Hematopoietic multipotent progenitor cell treated with erythropoietin and hydrocortisone succinate and interleukin-3 and kit ligand, for 15 days (in vitro differentiated cells): ENCODE results near the gene NFATC1.

Source experiments
- DNase-seq: peaks from one replicate; pipeline ENCODE4 v3.0.0-alpha.2; 2015; ENCODE audit warnings: low spot score

Gene NFATC1

GRCh38 chr18:79509536-79509930, 113.8 kb downstream of the NFATC1 start:
- DNase-seq, result no peak

GRCh38 chr18:79510046-79510685, 114.4 kb downstream of the NFATC1 start:
- DNase-seq, result no peak

DNA sequence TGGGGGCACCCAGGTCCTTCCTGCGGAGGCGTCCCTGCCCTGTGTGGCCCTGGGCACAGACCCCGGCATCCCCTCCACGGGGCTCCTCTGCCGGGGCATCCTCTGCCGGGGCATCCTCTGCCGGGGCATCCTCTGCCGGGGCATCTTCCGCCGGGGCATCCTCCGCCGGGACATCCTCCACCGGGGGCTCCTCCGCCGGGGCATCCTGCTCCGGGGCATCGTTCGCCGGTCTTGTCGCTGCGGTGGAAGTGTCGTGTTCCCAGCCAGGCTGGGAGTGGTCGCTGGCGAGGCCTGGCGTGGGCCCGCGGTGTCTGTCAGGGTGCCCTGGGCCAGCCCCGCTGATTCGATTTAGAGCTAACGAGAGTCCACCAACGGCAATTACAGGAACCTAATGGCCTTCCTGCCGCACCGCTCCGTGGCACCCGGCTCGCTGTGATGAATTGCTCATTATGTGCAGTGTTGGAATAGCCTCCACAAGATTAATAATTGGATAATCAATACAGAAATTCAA, 115.1 kb downstream of the NFATC1 start:
- DNase-seq, result no peak

- DNase-seq, result no peak
These were observed 115.5 kb downstream of the NFATC1 start for GRCh38 chr18:79511271-79511670.

DNA sequence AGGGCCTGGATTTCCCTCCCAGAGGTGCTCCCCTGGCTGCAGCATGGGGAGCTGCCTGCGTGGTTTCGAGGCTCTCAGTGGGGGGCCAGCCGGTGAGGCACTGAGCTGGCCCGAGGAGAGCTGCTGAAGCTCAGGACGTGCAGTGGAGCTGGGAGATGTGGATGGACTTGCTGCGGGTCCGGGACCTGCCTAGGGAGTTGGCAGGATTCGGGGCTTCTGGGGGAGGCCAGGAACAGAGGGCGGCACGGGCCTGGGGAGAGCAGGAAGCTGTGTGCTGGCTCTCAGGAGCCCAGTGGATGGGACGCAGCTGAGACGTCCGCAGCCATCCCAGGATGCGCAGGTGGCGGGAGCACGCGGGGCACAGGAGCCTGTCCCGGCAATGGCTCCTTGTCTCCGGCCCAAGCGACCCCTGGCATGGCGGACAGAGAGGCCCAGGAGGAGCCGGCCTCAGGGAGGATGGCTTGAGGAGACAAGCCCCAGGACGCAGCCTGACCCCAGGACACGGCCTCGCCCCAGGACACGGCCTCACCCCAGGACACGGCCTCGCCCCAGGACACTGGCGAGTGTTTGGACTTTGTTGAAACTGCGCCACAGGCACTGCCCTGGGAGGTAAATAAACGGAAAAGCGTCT, 116.1 kb downstream of the NFATC1 start:
- no peak for DNase-seq

GRCh38 chr18:79512461-79513380, 117.0 kb downstream of the NFATC1 start:
- no peak for DNase-seq

DNA sequence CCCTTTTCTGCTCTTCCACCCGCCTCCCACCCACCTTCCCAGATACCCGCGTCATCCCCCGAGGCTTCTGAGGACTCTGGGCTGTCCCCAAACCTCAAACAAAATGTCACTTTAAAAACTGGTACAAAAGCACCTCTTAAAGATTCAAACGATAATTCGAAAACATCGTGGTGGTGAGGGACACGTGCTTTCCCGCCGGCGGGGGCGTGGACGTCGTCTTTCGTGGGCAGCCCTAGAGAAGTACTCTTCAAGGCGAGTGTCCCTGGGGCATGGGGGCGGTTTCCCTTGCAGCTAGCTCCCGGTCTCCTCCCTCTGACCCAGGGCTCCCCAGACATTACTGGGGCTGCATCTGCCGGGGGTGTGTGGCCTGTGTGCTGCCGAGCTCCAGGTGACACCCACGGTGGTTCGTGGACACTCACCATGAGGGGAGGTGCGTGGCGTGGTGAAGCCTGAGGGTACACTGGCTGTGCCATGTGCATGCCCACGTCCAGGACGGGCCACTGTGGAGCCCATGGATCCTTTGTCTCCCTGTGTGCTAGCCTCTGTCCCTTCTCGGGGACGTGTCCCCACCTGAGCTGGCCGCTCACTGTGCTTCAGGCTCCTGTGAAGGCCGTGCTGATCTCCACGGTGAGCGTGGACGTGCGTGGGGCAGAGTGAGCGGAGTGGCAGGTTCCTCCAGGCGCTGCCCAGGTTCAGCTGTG, 117.8 kb downstream of the NFATC1 start:
- no peak for DNase-seq

GRCh38 chr18:79515331-79515730, 119.6 kb downstream of the NFATC1 start:
- no peak for DNase-seq

GRCh38 chr18:79515944-79516351, 120.2 kb downstream of the NFATC1 start:
- DNase-seq, result no peak

DNA sequence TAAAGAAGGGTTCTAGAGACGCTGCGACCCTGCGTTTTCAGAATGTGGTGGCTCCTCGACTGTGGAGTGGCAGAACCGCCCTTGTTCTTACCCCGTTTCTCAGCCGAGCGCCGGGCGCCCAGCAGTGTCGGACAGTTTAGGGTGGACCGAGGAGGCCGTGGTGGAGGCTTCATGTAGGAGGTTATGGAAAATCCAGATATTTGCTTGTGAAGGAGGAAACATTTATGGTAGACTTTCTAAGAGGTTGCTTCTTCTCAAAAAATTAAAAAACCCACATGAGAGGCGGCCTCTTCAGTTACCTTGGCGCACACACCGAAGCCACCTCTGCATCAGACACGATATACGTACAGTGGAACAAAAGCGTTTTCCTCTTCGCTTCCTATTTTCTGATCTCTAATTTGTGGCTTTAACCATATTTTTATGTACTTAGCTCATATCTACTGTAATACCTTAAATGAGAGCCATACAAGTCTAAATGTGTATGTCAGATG, 120.8 kb downstream of the NFATC1 start:
- DNase-seq, result no peak

- DNase-seq, result peak; percentile 25
These were observed 121.6 kb downstream of the NFATC1 start for GRCh38 chr18:79517341-79517740.

GRCh38 chr18:79518028-79518682, 122.4 kb downstream of the NFATC1 start:
- DNase-seq, result no peak

GRCh38 chr18:79518683-79519128, 123.0 kb downstream of the NFATC1 start:
- DNase-seq, result no peak

GRCh38 chr18:79519751-79520477, 124.2 kb downstream of the NFATC1 start:
- peak; percentile 70 for DNase-seq

- DNase-seq, result no peak
These were observed 125.0 kb downstream of the NFATC1 start for GRCh38 chr18:79520478-79521390.

- no peak for DNase-seq
These were observed 125.9 kb downstream of the NFATC1 start for GRCh38 chr18:79521416-79522205.

DNA sequence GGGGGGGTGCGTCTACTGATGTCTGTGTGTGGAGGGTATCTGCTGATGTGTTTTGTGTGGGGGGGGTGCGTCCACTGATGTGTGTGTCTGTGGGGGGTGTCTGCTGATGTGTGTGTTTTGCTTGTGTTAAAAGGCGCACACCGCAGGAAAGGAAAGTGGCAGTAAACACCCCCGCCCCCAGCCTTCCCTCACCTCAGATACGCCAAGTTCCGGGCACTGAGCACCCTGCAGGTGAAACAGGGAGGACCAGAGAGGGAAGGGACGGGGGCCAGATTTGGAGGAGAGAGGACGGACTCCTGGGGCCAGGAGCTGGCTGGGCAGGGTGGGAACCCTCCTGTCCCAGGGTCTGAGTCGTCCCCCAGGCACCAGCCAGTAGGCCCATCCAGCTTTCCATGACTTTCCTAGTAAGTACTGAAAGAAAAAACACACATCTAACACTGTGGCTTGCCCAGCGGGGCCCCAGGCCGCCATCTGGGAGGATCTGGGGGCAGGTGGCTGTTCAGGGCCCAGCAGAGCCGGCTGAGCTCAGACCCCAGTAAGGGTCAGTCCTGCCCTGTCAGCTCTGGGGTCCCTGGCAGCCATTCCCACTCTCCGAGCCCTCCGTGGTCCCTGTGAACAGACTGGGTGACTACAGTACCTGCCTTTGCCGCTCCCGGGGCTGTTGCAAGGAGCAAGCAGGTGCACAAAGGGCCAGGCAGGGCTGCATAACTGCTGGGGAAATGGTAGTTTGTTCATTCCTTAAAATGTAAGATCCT, 126.9 kb downstream of the NFATC1 start:
- no peak for DNase-seq

DNA sequence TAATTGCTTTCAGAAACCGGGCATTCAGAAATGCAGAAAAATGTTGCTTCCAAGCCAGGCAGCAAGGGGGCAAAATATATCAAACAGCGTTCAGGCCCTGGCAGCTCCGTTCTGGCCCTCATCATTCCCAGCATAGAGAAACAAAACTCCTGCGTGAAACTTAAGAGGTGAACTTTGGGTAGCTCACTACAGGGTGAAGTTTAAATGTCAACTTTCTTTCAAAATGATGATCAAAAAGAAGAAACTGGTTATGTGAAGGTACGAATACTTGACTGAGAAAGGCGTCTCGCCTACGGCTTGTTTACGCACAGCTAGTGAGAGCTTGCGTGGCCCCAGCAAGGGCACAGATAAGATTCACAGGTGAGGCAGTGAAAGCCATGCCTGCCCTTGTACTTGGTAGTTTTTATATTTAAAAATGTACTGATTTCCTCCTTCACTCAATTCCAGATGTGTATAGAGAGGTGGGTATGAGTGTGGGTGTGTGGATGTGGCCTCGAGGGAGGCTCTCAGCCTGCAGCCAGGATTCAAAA, 127.5 kb downstream of the NFATC1 start:
- DNase-seq, result no peak
